Stimulated activated CD8-positive, alpha-beta memory T cell treated with anti-CD3 and anti-CD28 coated beads, Interleukin-15, amount 100 ng/mL, for 1 hour (primary cell): ENCODE results near the gene EPHB1.
"Not testable (repeated sequence)": the region's sequence is repeated elsewhere in the genome, so short reads cannot be mapped to it uniquely, and the experiment has no call there.

Source experiments
- DNase-seq: peaks from one replicate; pipeline ENCODE4 v3.0.0-alpha.2; 2020; ENCODE audit warnings: low read depth

EPHB1 gene

GRCh38 chr3:135005616-135006015 lies 210.6 kb downstream of the EPHB1 start:
- not testable (repeated sequence) for DNase-seq

DNA sequence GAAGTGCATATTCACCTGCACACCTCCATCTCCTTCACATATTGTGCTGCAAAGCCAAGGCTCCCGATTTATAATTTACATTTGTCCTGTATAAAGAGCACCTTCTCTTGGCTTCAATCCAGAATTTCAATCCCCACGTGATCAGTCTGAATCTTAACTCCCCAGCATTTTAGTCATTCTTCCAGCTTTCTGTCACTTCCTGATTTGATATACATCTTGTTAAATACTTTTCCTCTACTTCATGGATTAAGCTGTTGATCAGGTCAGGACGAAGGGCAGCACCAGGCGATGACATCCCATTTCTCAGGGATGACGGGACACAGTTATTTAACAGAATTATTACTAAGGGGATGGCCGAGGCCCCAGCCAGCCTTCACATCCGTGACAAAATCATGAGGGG lies 212.5 kb downstream of the EPHB1 start:
- DNase-seq: no peak

DNA sequence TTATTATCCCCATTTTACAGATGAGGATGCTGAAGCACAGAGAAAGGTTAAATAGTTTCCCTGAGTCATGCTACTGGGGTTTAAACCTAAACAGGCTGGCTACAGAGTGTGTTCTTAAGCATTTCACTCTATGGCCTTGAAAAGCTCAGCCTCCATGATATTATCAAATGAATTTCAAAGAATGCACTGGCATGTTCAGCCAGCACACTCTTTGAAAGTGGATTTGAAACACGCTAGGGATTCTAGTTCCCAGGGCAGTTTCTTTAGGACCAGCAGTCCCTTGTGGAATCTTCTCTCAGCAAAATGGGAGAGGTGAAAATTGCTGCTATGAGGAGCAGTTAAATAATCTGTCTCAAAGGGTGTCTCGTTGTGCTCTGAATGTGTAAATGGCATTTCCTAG lies 213.3 kb downstream of the EPHB1 start:
- no peak for DNase-seq

GRCh38 chr3:135009014-135009413 lies 214.0 kb downstream of the EPHB1 start:
- DNase-seq: no peak

- no peak for DNase-seq
Observed at GRCh38 chr3:135012101-135012500, 217.0 kb downstream of the EPHB1 start.

- no peak for DNase-seq
Observed at GRCh38 chr3:135013206-135013605, 218.1 kb downstream of the EPHB1 start.

DNA sequence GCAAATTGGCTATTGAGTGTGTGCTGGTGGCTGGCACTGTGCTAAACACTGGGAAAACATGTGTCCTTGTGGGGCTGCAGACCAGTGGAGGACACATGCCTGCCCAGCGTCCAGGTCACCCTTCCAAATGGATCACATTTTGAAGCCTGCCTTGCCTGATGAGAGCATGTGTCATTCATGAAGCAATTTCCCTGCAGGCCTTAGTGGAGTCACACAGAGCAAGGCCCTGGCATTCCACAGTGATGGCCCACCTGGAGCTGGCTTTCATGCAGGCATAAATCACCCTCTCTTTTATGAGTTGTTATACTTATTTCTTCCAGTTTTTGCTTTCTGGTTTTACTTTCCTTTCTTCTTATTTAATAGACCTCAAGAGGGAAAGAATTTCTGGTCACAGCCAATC lies 219.5 kb downstream of the EPHB1 start:
- no peak for DNase-seq

DNA sequence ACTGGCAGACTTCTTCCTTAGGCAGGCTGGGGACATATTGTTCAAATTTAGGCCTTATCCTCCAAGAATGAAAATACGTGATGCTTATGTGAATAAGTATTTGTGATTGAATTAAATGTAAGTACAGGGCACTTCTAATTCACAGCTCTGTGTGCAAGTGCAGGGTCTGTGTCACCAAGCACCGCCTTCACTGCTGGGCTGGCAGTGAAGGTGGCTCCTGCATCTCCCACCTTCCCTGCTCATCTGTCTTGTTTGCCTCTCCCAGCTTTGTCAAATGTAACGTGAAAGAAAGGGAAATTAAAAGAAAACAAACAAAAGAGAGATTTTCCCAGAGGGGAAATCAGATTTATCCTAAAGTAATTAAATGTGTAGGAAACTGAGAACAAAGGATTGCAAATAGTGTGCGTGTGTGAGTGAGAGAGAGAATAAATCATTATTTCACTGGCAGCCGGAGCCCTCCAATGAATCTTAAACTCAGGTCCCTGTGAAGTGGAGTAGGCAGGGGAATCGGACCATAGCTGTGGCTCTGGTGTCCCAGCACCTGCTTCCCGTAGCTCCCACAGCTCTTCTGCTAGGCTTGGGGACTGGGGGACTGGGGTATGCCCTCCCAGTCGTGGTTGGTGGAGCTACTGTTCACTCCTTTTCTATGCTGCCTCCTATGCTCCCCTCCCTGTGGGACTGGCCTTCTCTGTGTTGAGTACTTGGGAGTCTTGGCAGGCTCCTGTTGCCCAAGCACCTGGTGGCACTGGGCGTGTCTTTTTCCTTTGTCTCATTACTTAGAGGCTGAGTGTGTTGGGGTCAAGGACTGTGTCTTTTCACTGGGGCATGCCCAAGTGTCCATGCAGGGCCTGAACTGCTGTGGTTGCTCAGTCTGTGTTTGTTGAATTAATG lies 222.2 kb downstream of the EPHB1 start:
- no peak for DNase-seq

DNA sequence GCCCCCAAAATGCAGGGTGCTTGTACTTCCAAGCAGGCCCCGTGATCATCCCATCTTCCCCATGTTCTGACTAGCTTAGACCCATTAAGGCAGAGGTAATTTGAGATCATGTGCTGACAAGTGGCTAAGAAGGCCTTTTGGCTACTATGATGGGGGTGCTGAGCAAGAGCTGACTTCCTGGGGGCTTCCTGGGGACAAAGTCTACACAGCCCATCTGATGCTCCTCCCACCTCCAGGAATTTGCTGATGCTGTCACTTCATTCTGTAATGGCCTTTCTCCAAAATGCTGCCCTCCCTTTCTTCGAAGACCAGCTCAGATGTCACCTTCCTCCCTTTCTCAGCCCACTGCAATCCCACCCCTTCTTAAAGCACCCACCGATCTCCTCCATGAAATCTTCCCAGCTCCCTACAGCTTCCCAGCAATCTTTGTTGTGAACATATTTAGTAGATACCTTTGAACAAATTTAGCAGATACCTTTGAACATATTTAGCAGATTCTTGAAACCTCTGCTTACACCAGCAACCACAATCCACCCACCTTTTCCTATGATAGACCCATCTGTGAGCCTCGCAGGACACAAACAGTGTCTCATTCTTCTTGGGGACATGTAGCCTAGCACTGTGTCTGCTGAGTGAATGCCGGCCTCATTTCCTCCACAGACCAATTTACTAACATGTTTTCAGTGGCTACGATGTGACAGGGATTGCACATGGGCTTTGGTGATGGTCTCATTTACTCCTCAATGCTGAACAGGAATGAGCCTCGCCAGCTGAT lies 223.3 kb downstream of the EPHB1 start:
- DNase-seq: no peak

- no peak for DNase-seq
Observed at GRCh38 chr3:135020181-135020580, 225.1 kb downstream of the EPHB1 start.

DNA sequence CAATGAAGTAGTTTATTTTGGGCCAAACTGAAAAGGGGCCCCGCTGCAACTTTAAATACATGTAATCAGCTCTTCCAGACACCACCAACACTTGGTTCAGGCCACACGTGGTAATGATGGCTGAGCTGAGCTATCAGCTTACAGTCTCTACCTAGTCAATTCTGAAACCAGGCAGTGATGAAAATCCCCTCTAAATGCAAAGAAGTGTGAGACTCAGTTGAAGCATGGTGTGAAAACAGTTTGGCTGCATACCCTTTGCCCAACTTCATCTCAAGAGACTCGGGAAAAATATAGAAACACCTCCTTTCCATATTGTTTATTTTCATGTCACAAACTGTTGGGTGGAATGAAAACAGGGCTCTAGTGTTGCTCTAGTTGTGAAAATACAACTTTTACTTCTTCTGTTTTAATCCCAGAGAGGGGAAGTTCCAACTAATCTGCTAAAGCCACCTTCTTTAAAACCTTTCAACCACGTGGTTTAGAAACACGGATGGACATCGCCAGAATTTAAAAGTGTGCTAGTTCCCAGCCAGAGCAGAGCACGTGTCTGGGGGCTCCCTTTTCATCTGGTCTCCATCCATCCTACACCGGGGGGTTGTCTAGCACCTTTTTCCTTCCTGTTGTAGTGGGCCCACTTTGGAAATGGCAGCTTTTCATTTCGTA lies 229.1 kb downstream of the EPHB1 start:
- no peak for DNase-seq

GRCh38 chr3:135030768-135031615 lies 235.9 kb downstream of the EPHB1 start:
- DNase-seq: not testable (repeated sequence)

DNA sequence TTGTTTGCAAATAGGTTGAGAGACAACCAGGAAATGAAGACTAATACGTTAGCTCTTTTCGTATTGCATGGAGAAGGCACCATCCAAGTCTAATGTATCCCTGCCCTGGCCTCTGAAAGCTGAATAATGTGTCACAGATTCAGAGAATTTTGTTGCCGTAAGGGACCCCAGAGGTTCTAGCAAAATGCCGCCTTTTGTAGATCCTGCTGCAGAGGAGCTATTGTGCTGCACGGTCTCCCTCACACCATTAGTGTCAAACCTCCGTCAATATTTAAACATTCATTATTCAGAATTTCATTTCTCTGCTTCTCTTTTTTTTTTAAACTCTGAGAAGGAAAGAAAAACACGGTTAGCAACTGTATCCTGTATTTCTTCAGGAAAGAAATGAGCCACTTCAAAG lies 238.7 kb downstream of the EPHB1 start:
- DNase-seq: no peak

DNA sequence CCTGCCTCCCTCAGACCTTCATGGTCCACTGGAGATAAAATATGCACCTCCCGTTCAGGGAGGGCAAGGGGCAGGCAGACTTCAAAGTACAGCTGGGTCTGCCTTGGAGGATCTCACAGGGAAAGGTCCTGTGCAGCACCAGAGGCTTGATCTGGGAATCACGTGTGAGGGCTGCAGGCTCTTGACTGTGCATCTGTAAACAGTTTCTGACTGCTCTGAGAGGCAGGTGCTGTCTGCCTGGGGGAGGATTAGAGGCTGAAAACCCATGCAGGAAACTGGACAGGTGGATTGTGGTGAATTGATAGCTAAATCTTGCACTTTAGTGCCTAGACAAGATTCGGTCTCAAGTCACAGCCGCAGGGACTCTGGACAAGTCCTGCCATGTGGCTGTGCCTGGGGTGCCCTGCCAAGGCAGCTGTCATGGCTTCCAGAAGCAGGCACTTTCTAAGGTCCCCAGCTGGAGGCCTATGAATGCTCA lies 239.3 kb downstream of the EPHB1 start:
- no peak for DNase-seq

GRCh38 chr3:135034891-135035440 lies 239.9 kb downstream of the EPHB1 start:
- DNase-seq: no peak

DNA sequence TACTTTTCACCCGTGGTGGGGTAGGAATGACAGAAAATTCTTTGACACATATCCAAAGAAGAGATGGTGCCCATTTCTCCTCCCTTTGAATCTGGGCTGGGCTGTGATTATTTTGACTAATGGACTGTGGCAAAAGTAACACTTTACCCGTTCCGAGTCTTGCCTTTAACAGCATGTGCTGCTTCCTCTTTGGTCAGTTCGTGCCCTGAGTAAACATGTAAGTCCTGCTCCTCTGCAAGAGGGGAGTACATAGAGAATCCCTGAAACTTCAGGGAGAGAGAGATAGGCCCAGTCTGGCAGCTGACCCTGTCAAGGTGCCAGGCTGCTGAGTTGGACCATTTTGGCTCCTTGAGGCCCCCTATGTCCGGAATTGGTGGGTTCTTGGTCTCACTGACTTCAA lies 243.1 kb downstream of the EPHB1 start:
- no peak for DNase-seq

DNA sequence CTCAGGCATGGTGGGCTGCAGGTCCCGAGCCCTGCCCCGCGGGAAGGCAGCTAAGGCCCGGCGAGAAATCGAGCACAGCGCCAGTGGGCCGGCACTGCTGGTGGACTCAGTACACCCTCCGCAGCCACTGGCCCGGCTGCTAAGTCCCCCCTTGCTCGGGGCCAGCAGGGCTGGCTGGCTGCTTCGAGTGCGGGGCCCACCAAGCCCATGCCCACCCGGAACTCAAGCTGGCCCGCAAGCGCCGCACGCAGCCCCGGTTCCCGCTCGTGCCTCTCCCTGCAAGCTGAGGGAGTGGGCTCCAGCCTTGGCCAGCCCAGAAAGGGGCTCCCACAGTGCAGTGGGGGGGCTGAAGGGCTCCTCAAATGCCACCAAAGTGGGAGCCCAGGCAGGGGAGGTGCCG lies 244.5 kb downstream of the EPHB1 start:
- not testable (repeated sequence) for DNase-seq

- no peak for DNase-seq
Observed at GRCh38 chr3:135040321-135041240, 245.5 kb downstream of the EPHB1 start.

DNA sequence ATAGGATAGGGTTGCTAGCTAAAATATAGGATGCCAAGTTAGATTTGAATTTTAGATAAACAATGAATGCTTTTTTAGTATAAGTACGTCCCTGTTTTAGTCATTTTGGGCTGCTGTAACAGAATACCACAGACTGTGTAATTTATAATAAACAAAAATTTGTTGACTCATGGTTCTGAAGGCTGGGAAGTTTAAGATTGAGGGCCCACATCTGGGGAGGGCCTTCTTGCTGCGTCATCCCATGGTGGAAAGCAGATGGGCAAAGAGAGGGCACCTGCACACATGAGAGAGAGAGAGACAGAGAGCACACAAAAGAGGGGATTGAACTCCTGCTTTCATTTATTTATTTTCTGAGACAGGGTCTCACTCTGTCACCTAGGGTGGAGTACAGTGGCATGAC lies 246.5 kb downstream of the EPHB1 start:
- no peak for DNase-seq

DNA sequence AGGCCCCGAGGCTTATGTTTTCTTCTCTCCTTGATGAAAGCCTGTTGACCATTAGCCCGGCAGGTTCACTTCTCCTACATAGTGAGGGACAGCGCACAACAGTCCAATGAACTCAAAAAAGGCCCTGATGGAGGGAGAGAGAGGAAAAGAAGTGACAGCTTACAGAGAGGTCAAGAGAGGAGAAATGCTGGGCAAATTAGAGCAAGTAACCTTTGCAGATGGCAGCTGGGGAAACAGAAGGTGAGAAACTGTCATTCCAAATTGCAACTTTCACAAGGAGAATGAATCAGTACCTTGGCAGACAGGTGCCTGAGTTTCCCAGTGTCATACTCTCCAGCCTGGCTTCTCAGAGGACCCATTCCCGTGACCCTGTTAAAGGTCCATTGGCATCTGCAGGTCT lies 252.0 kb downstream of the EPHB1 start:
- DNase-seq: no peak
